KMS-11 (cell line): ENCODE data around the gene LRRC4C.

Experiments used
- H2AFZ ChIP-seq: fragments of 200-600 bp; sonication (generic); 2 replicates; pipeline ENCODE4 v1.6.1; 2016; ENCODE audit warnings: antibody characterized with exemption, mixed run types, low read depth
- H3K27ac ChIP-seq: fragments of 200-600 bp; sonication (generic); 2 replicates; pipeline ENCODE4 v1.6.1; 2016; ENCODE audit warnings: mild to moderate bottlenecking, mixed run types
- H3K27me3 ChIP-seq: fragments of 200-600 bp; sonication (generic); 2 replicates; pipeline ENCODE4 v1.6.1; 2017; ENCODE audit warnings: mild to moderate bottlenecking, low read depth, mixed run types, moderate library complexity; ENCODE audit not compliant: insufficient read depth
- H3K36me3 ChIP-seq: fragments of 200-600 bp; sonication (generic); 2 replicates; pipeline ENCODE4 v1.6.1; 2017; ENCODE audit warnings: mild to moderate bottlenecking, mixed run types; ENCODE audit not compliant: insufficient read depth
- H3K4me1 ChIP-seq: fragments of 200-600 bp; sonication (generic); 2 replicates; pipeline ENCODE4 v1.6.1; 2016; ENCODE audit warnings: mild to moderate bottlenecking, low read depth, mixed run types; ENCODE audit not compliant: poor library complexity, severe bottlenecking
- H3K4me2 ChIP-seq: fragments of 200-600 bp; sonication (generic); 2 replicates; pipeline ENCODE4 v1.7.0; 2016; ENCODE audit warnings: mild to moderate bottlenecking, mixed run types
- H3K4me3 ChIP-seq: fragments of 200-600 bp; sonication (generic); IDR thresholded peaks from 2 replicates; pipeline ENCODE4 v1.6.1; 2017; ENCODE audit warnings: low read depth, low read length, mixed read lengths; ENCODE audit not compliant: insufficient read depth
- H3K79me2 ChIP-seq: fragments of 200-600 bp; sonication (generic); 2 replicates; pipeline ENCODE4 v1.6.1; 2016; ENCODE audit warnings: low read depth, mixed run types; ENCODE audit not compliant: insufficient read depth
- H3K9ac ChIP-seq: fragments of 200-600 bp; sonication (generic); 2 replicates; pipeline ENCODE4 v1.6.1; 2016; ENCODE audit warnings: mild to moderate bottlenecking, mixed run types
- H4K20me1 ChIP-seq: fragments of 200-600 bp; sonication (generic); 2 replicates; pipeline ENCODE4 v1.6.1; 2016; ENCODE audit warnings: mild to moderate bottlenecking, mixed run types; ENCODE audit not compliant: insufficient read depth
- CTCF ChIP-seq: fragments of 200-600 bp; sonication (generic); conservative IDR thresholded peaks from 2 replicates; pipeline ENCODE4 v1.6.1; 2017; ENCODE audit warnings: low read depth, mild to moderate bottlenecking, antibody characterized with exemption, low read length, moderate library complexity, mixed read lengths

The LRRC4C gene

GRCh38 chr11:40388097-40388818 lies 1071.2 kb downstream of the LRRC4C start:
- no peaks in the 10 kb centered on the region for H3K36me3 ChIP-seq
- H4K20me1 ChIP-seq = no peaks in the 10 kb centered on the region
- H3K4me2 ChIP-seq = no peak overlapping the region
- H3K27me3 ChIP-seq = no peaks in the 10 kb centered on the region
- no peaks in the 10 kb centered on the region for H3K4me1 ChIP-seq
- no peak overlapping the region for H3K9ac ChIP-seq
- TF ChIP-seq CTCF = no peak
- H3K4me3 ChIP-seq = no peak overlapping the region
- no peak overlapping the region for H3K27ac ChIP-seq
- no peaks in the 10 kb centered on the region for H3K79me2 ChIP-seq
- no peak overlapping the region for H2AFZ ChIP-seq

- Histone ChIP-seq H4K20me1 (no peaks in the 10 kb centered on the region), H2AFZ (no peak overlapping the region), H3K4me1 (no peaks in the 10 kb centered on the region), H3K4me3 (no peak overlapping the region), H3K27me3 (no peaks in the 10 kb centered on the region), H3K27ac (no peak overlapping the region), H3K9ac (no peak overlapping the region), H3K4me2 (no peak overlapping the region), H3K79me2 (no peaks in the 10 kb centered on the region), H3K36me3 (no peaks in the 10 kb centered on the region)
- TF ChIP-seq CTCF = no peak
Observed at GRCh38 chr11:40387240-40387980, 1072.0 kb downstream of the LRRC4C start.

GRCh38 chr11:40384991-40385390 lies 1074.5 kb downstream of the LRRC4C start:
- no peak overlapping the region for H3K9ac ChIP-seq
- H3K4me2 ChIP-seq = no peak overlapping the region
- H4K20me1 ChIP-seq = no peaks in the 10 kb centered on the region
- no peaks in the 10 kb centered on the region for H3K36me3 ChIP-seq
- no peak overlapping the region for H2AFZ ChIP-seq
- no peak for TF ChIP-seq CTCF
- no peaks in the 10 kb centered on the region for H3K79me2 ChIP-seq
- H3K27ac ChIP-seq = no peak overlapping the region
- H3K4me3 ChIP-seq = no peak overlapping the region
- no peaks in the 10 kb centered on the region for H3K27me3 ChIP-seq
- H3K4me1 ChIP-seq = no peaks in the 10 kb centered on the region

- Histone ChIP-seq H4K20me1 (no peaks in the 10 kb centered on the region), H3K9ac (no peak overlapping the region), H3K4me2 (no peak overlapping the region), H3K4me3 (no peak overlapping the region), H3K4me1 (no peaks in the 10 kb centered on the region), H3K27ac (no peak overlapping the region), H3K79me2 (no peaks in the 10 kb centered on the region), H2AFZ (no peak overlapping the region), H3K27me3 (no peaks in the 10 kb centered on the region), H3K36me3 (no peaks in the 10 kb centered on the region)
- no peak for TF ChIP-seq CTCF
Observed at GRCh38 chr11:40381481-40381880, 1078.0 kb downstream of the LRRC4C start.
